ENCODE data around the gene EIF2S3B.

EIF2S3B gene

GRCh38 chr12:10503460-10503859 lies 2.2 kb upstream of the EIF2S3B start:
- Histone ChIP-seq H3K27me3 (ENCODE audit: control insufficient read depth, insufficient read depth, low read length) (no peaks in the 10 kb centered on the region), H3K9ac (ENCODE audit: low read depth, low read length) (no peak overlapping the region), H3K4me1 (ENCODE audit: control insufficient read depth, insufficient read depth, low read length) (no peaks in the 10 kb centered on the region), H3K4me3 (ENCODE audit: low read length) (no peak overlapping the region), H3K9me3 (replicated peaks; ENCODE audit: low read length) (no peaks in the 10 kb centered on the region), H3K36me3 (ENCODE audit: insufficient read depth, low read length) (no peaks in the 10 kb centered on the region), H3K4me2 (ENCODE audit: low read length) (no peak overlapping the region)

GRCh38 chr12:10511756-10512355 lies 6.2 kb downstream of the EIF2S3B start:
- no peak overlapping the region for H3K4me3 ChIP-seq (ENCODE audit: low read length)
- no peaks in the 10 kb centered on the region for H3K9me3 ChIP-seq (replicated peaks; ENCODE audit: low read length)
- H3K9ac ChIP-seq (ENCODE audit: low read depth, low read length): no peak overlapping the region
- no peaks in the 10 kb centered on the region for H3K36me3 ChIP-seq (ENCODE audit: insufficient read depth, low read length)
- no peak overlapping the region for H3K4me2 ChIP-seq (ENCODE audit: low read length)
- H3K4me1 ChIP-seq (ENCODE audit: control insufficient read depth, insufficient read depth, low read length): no peaks in the 10 kb centered on the region
- no peaks in the 10 kb centered on the region for H3K27me3 ChIP-seq (ENCODE audit: control insufficient read depth, insufficient read depth, low read length)

GRCh38 chr12:10512798-10513197 lies 7.1 kb downstream of the EIF2S3B start:
- no peak overlapping the region for H3K9ac ChIP-seq (ENCODE audit: low read depth, low read length)
- H3K36me3 ChIP-seq (ENCODE audit: insufficient read depth, low read length): no peaks in the 10 kb centered on the region
- no peaks in the 10 kb centered on the region for H3K9me3 ChIP-seq (replicated peaks; ENCODE audit: low read length)
- no peaks in the 10 kb centered on the region for H3K27me3 ChIP-seq (ENCODE audit: control insufficient read depth, insufficient read depth, low read length)
- no peak overlapping the region for H3K4me2 ChIP-seq (ENCODE audit: low read length)
- no peak overlapping the region for H3K4me3 ChIP-seq (ENCODE audit: low read length)
- H3K4me1 ChIP-seq (ENCODE audit: control insufficient read depth, insufficient read depth, low read length): no peaks in the 10 kb centered on the region

- no peaks in the 10 kb centered on the region for H3K4me1 ChIP-seq (ENCODE audit: control insufficient read depth, insufficient read depth, low read length)
- H3K36me3 ChIP-seq (ENCODE audit: insufficient read depth, low read length): no peaks in the 10 kb centered on the region
- no peaks in the 10 kb centered on the region for H3K9me3 ChIP-seq (replicated peaks; ENCODE audit: low read length)
- no peak overlapping the region for H3K9ac ChIP-seq (ENCODE audit: low read depth, low read length)
- H3K27me3 ChIP-seq (ENCODE audit: control insufficient read depth, insufficient read depth, low read length): no peaks in the 10 kb centered on the region
- H3K4me3 ChIP-seq (ENCODE audit: low read length): no peak overlapping the region
- no peak overlapping the region for H3K4me2 ChIP-seq (ENCODE audit: low read length)
Measured at GRCh38 chr12:10521555-10521954, 15.9 kb downstream of the EIF2S3B start.

- Histone ChIP-seq H3K4me2 (ENCODE audit: low read length) (no peak overlapping the region), H3K4me1 (ENCODE audit: control insufficient read depth, insufficient read depth, low read length) (no peaks in the 10 kb centered on the region), H3K4me3 (ENCODE audit: low read length) (no peak overlapping the region), H3K36me3 (ENCODE audit: insufficient read depth, low read length) (no peaks in the 10 kb centered on the region), H3K27me3 (ENCODE audit: control insufficient read depth, insufficient read depth, low read length) (no peaks in the 10 kb centered on the region), H3K9ac (ENCODE audit: low read depth, low read length) (no peak overlapping the region), H3K9me3 (replicated peaks; ENCODE audit: low read length) (no peaks in the 10 kb centered on the region)
Measured at GRCh38 chr12:10528174-10528953, 22.7 kb downstream of the EIF2S3B start.

GRCh38 chr12:10529603-10530002 lies 23.9 kb downstream of the EIF2S3B start:
- Histone ChIP-seq H3K4me3 (ENCODE audit: low read length) (no peak overlapping the region), H3K9me3 (replicated peaks; ENCODE audit: low read length) (no peaks in the 10 kb centered on the region), H3K27me3 (ENCODE audit: control insufficient read depth, insufficient read depth, low read length) (no peaks in the 10 kb centered on the region), H3K4me2 (ENCODE audit: low read length) (no peak overlapping the region), H3K9ac (ENCODE audit: low read depth, low read length) (no peak overlapping the region), H3K4me1 (ENCODE audit: control insufficient read depth, insufficient read depth, low read length) (no peaks in the 10 kb centered on the region), H3K36me3 (ENCODE audit: insufficient read depth, low read length) (no peaks in the 10 kb centered on the region)

GRCh38 chr12:10537721-10538120 lies 32.0 kb downstream of the EIF2S3B start:
- no peaks in the 10 kb centered on the region for H3K27me3 ChIP-seq (ENCODE audit: control insufficient read depth, insufficient read depth, low read length)
- H3K36me3 ChIP-seq (ENCODE audit: insufficient read depth, low read length): no peaks in the 10 kb centered on the region
- no peaks in the 10 kb centered on the region for H3K9me3 ChIP-seq (replicated peaks; ENCODE audit: low read length)
- H3K4me3 ChIP-seq (ENCODE audit: low read length): no peak overlapping the region
- peaks cover 8% of the 10 kb centered on the region for H3K4me1 ChIP-seq (ENCODE audit: control insufficient read depth, insufficient read depth, low read length)
- no peak overlapping the region for H3K9ac ChIP-seq (ENCODE audit: low read depth, low read length)
- H3K4me2 ChIP-seq (ENCODE audit: low read length): no peak overlapping the region

GRCh38 chr12:10540776-10541205 lies 35.1 kb downstream of the EIF2S3B start:
- Histone ChIP-seq H3K9ac (ENCODE audit: low read depth, low read length) (peak overlapping the region; percentile 39), H3K4me3 (ENCODE audit: low read length) (no peak overlapping the region), H3K4me2 (ENCODE audit: low read length) (peak overlapping the region; percentile 37), H3K4me1 (ENCODE audit: control insufficient read depth, insufficient read depth, low read length) (peaks cover 8% of the 10 kb centered on the region), H3K9me3 (replicated peaks; ENCODE audit: low read length) (no peaks in the 10 kb centered on the region), H3K27me3 (ENCODE audit: control insufficient read depth, insufficient read depth, low read length) (no peaks in the 10 kb centered on the region), H3K36me3 (ENCODE audit: insufficient read depth, low read length) (no peaks in the 10 kb centered on the region)

GRCh38 chr12:10543499-10543898 lies 37.8 kb downstream of the EIF2S3B start:
- Histone ChIP-seq H3K4me3 (ENCODE audit: low read length) (no peak overlapping the region), H3K36me3 (ENCODE audit: insufficient read depth, low read length) (no peaks in the 10 kb centered on the region)

GRCh38 chr12:10551375-10551774 lies 45.7 kb downstream of the EIF2S3B start:
- Histone ChIP-seq H3K4me1 (ENCODE audit: control insufficient read depth, insufficient read depth, low read length) (no peaks in the 10 kb centered on the region), H3K36me3 (ENCODE audit: insufficient read depth, low read length) (no peaks in the 10 kb centered on the region), H3K9ac (ENCODE audit: low read depth, low read length) (no peak overlapping the region), H3K4me3 (ENCODE audit: low read length) (no peak overlapping the region), H3K9me3 (replicated peaks; ENCODE audit: low read length) (no peaks in the 10 kb centered on the region), H3K27me3 (ENCODE audit: control insufficient read depth, insufficient read depth, low read length) (no peaks in the 10 kb centered on the region), H3K4me2 (ENCODE audit: low read length) (no peak overlapping the region)

More at GRCh38 chr12:10543499-10543898, 37.8 kb downstream of the EIF2S3B start:
- no peak overlapping the region for H3K9ac ChIP-seq (ENCODE audit: low read depth, low read length)
- no peaks in the 10 kb centered on the region for H3K9me3 ChIP-seq (replicated peaks; ENCODE audit: low read length)
- no peaks in the 10 kb centered on the region for H3K27me3 ChIP-seq (ENCODE audit: control insufficient read depth, insufficient read depth, low read length)
- H3K4me1 ChIP-seq (ENCODE audit: control insufficient read depth, insufficient read depth, low read length): peaks cover 8% of the 10 kb centered on the region
- H3K4me2 ChIP-seq (ENCODE audit: low read length): no peak overlapping the region

GRCh38 chr12:10553148-10553547 lies 47.5 kb downstream of the EIF2S3B start:
- H3K9me3 ChIP-seq (replicated peaks; ENCODE audit: low read length): no peaks in the 10 kb centered on the region
- H3K4me2 ChIP-seq (ENCODE audit: low read length): no peak overlapping the region
- H3K9ac ChIP-seq (ENCODE audit: low read depth, low read length): no peak overlapping the region
- H3K4me3 ChIP-seq (ENCODE audit: low read length): no peak overlapping the region
- H3K4me1 ChIP-seq (ENCODE audit: control insufficient read depth, insufficient read depth, low read length): no peaks in the 10 kb centered on the region
- H3K36me3 ChIP-seq (ENCODE audit: insufficient read depth, low read length): no peaks in the 10 kb centered on the region
- H3K27me3 ChIP-seq (ENCODE audit: control insufficient read depth, insufficient read depth, low read length): no peaks in the 10 kb centered on the region

All from skeletal muscle satellite cell (primary cell).